Stimulated activated CD4-positive, alpha-beta T cell treated with anti-CD3 and anti-CD28 coated beads, Interleukin-2, amount 100 ng/mL, for 4 hours (primary cell): Measurements from ENCODE around the gene PREX1.

ENCODE experiments used
- DNase-seq: peaks from one replicate; pipeline ENCODE4 v3.0.0-alpha.2; 2020; ENCODE audit warnings: low read depth

Gene PREX1

DNA sequence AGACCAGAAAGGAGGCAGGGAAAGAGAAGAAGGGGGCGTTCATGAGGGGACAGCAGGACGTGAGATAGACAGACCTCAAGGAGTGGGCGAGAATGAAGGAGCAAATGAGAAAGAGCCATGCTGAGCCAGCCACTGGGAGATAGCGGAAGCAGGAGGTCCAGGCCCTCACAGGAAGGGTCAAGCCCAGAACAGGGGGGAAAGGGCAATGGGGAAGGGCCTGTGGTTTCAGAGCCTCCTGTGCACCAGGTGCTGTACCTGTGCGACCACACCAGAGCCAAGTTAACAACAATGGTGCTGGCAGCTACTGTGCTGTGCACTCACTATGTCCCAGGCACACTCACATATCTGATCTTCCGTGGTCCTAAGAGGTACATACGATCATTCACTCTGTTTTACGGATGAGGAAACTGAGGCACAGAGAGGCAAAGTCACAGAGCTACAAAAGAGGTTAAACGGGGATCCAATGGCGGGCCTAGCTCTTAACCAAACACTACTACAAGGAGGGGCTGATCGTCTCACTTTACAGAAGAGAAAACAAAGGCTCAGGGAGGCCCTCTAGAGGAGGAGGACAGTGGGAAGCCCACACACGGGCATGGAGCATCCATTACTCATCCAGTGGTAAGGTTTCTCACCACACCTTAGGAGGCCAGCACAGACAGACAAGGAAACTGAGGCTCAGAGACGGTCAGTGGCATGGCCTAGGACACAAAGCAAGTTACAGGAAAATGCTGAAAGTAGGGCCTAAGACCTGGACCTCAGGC is 129.1 kb downstream of the PREX1 start:
- DNase-seq: no peak

DNA sequence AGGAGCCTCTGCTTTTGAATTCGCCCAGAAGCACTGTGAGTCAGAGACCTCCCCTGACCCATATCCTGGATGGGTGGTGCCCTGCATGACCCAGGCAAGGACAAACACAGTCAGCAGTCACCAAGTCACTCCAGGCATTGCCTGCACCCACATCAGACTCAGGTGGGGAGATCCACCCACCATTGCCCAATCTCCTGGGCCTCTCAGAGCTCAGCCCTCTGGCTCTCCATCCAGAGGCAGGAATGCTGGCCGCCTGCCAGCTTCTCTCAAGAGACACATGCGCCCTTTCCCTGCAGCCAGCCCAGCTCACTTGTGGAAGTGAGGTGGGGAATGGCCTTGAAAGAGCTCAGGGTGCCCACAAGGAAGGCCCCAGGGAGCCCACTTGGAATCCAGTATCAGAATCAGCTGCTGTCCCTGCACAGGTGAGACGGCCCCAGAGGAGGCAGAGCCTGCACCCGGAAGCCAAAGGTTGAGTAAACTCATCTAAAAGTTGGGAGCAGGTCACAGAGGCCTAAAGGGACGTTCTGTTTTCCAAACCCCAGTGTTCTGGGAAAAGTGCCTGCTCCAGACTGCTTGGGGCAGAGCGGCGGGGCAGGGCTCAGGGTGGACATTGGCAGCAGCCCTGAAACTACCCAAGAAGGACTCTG is 129.8 kb downstream of the PREX1 start:
- DNase-seq: no peak

DNA sequence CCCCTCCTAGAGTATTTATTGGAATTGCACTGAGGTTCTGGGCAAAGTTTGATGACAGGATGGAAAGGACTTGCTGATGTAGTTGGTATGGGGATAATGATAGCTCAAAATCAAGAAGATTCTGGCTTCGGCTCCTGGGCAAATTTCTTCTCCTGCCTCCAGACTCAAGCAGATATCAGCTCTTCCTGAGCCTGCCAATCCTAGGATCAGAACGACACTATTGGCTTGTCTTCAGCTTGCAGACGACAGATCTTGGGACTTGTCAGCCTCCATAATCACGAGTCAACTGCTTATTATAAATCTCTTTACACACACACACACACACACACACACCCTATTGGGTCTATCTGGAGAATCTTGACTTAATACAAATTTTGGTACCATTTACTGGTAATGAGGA is 131.1 kb downstream of the PREX1 start:
- no peak for DNase-seq

DNA sequence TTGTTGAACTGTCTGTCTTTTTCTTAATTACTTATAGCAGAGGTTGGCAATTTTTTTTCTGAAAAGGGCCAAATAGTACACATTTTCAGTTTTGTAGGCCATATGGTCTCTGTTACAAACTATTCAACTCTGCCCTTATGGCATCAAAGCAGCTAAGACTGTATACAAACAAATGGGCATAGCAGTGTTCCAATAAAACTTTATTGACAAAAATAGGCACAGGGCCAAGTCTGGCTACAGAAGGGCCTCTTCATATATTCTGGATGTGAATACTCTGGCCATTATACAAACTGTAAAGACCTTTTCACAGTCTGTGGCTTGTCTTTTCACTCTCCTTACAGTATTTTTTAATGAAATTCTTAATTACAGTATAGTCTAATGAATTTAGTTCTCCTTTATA is 132.1 kb downstream of the PREX1 start:
- DNase-seq: no peak

DNA sequence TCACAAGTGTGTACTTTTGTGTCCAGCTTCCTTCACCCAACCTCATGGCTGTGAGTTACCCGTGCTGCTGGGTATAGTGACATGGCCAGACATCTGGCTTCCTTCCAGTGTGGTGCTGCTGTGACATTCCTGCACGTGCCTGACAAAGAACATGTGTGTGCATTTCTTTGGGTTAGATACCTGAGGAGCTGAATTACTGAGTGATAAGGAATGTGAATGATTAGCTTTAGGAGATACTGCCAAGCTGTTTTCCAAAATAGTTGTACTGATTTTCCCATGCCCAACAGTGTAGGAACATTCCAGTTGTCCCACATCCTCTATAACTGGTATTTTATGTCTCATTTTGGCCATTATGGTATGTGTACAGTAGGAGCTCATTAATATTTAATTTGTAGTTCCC is 132.5 kb downstream of the PREX1 start:
- DNase-seq: no peak

DNA sequence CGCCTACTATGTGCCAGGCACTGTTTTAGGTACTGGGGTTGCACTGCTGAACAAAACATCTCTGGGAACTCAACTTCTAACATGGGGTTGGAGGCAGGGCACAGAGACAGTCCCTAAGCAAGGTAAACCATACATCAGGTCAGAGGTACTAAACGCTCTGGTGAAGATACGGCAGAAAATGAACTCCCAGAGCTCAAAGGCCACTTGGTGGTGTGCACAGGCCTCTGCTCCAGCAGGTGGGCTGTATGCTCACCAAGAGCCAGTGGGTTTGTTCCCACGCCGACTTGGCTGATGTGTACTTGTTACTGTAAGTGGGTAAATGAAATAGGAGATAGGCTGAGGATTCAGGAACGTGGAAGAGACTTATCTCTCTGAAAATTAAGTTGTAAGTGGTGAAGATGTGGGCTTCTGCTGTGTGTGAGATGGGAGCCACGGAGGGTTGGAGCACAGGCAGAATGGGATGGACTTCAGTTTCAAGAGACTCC is 133.4 kb downstream of the PREX1 start:
- no peak for DNase-seq

DNA sequence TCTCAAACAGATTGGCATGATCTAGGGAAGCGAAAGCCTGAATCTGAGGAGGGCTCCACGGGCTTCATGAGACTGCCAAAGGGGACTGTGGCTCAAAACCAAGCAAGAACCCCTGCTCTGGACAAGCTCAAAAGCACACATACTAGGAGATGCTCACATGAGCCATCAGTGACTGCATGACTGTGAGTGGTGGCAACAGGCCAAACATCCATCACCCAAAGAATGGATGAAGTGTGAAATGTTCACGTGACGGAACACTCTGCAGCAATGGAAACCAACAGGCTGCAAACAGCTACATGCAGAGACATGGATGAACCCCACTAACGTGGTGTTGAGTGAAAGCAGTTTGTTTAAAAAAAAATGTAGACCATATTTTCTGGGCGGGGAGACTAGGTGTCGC is 136.3 kb downstream of the PREX1 start:
- DNase-seq: no peak

DNA sequence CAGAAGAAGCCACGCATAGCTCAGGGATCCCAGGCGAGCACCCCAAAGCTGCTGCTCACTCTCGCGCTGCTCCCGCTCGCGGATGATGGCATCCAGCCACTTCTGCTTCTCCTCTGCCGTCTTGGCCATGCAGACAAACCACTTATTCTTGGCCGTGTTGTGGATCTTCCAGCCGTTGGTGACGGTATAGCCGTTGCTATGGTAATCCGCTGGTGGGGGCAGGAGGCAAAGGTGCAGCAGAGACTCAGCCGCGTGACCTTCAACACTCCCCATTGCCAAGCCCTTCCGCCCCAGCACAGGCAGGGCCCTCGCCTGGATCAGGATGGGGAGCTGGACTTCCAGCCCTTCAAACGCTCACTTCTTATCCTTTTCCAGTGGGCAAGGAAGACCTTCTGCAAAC is 136.9 kb downstream of the PREX1 start:
- no peak for DNase-seq

DNA sequence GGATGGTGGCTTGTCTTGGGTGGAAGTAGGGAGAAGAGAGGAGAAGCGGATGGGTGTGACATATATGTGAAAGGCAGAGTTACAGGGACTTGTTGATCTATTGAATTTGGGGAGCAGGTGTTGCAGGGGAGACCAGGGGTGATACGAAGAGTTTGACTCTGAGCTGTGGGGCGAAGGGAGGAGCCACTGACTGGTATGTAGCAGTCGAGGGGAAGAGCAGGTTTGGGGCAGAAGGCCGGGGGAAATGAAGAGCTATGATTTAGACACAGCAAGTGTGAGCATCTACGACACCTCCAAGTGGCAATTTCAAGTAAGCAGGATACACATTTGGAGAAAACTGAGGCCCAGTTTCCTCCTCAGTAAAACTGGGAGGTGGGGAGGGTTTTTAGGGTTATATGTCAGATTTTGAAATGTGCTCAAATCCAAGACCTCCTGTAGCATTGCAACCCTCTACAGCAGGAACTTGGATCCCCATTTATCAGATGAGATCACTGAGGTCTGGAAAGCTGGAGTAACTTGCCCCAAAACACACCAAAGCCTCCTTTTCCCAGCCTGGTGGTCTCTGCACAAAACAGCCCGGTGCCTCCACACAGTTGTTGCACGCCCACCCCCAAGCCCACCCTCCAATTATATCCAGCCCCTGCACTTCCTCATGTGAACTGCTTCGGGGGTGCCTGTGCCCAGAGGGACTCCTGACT is 137.8 kb downstream of the PREX1 start:
- DNase-seq: no peak

DNA sequence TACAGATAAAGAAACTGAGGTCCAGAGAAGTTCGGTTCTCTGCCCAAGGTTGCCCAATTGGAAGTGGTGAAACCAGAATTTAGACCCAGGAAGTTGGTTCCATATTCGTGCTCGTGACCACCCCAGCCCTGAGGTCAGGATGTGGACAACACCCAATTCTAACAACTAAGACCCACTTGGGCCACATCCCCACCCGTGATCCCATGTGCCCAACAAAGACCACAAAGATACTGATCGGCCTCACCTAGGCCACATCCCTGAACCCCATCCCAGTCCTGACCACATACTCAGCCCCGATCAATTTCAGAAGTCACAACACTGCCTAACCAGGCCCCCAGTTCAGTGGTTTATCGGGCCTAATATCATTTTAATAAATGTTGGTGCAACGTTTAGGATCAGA is 138.4 kb downstream of the PREX1 start:
- DNase-seq: no peak

DNA sequence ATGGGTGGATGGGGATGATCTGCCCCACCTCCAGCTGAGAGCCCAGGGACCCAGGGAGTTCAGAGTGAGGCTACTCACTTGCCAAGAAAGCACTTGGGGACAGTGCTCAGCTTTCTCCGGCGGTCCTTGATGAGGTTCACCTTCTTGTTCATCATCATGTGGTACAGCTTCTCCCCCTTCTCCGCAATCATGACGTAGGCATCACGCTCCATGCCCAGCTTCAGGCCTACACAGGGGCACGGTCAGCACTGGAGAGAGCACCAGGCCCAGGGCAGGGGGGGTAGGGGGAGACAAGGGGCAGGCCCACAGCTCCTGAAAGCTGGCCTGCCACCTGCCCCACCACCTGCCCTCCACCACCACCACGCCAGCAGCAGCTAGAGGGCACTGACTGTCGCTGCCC is 139.2 kb downstream of the PREX1 start:
- DNase-seq: no peak

DNA sequence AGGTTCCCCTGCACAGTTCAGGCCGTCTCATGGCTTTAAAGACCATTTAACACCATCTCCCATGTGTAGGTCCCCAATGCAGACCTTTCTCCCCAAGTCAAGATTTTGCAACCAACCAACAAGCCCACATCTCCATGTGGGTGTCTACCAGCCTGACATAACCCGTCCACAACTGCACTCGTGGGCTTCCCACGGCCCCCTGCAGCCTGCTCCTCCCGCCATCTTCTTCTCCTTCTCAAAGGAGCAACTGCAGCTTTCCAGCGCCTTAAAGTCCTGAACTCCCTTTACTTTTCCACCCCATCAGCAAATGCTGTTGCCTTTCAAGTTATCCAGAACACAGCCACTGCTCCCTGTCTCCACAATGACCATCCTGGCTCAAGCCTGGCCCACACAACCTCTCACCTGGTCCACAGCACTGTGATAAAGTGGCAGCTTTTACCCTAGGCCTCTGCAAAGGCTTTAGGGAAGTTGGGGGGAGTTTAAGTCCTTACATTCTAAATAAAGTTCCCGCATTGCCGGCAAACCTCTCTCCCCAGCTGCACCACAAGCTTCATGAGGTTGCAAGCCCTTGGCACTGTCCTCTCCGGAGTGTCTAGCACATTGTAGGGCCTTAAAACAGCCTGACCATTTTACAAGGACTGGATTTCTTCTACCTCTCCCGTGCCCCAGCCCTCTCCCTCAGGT is 140.5 kb downstream of the PREX1 start:
- no peak for DNase-seq

DNA sequence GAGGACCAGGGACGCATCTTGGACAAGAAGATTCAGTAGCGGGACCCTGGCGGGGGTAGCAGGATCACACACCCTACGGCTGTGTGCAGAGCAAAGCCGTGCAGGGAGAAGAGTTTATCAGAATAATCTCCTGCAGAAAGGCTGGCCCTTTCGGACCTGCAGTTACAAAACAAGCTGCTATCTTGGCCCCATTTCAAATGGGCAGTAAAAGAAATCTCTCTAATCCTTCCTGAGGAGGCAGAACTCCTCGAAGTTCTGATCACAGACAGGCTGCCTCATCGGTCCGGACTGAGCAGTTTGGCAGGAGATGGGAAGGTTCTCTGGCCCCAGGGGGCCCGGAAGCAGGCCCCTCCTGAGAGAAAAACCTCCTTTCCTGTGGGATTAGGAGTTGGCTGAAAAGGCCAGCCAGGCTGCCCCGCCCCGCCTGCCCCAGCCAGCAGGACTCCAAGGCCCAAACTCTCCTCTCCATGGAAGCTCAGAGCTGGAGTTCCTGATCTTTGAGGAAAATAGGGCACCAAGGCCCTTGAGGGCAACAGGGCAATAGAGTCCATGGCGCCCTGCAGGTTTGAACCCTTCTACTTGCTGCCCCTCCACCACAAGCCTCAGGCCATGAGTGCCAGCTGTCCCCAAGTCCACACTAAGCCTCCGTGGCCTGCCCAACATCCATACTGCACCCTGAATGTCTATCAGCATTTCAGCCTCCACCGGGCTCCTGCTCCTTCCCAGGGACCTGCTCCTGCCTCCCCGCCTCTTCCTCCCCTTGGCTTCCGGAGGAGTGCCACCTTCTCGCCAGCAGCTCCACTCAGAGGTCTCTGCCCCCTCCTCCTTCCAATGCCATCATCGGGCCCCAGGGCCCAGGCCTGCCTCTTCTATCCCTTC is 141.3 kb downstream of the PREX1 start:
- DNase-seq: no peak

DNA sequence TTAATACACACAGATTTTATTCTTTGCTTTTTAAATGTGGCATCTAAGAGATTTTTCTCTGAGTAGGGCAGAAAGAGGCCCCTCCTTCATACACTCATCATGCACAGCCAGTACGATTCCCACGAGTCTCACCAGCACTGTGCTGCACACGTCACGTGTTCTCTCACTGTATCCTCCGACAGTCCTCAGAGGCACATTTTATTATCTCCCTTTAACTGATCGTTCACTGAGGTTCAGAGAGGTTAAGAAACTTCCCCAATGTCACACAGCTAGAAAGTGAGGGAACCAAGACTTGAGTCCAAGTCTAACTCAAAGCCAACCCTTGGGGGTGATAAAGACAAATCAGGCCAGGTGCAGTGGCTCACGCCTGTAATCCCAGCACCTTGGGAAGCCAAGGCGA is 142.5 kb downstream of the PREX1 start:
- no peak for DNase-seq

DNA sequence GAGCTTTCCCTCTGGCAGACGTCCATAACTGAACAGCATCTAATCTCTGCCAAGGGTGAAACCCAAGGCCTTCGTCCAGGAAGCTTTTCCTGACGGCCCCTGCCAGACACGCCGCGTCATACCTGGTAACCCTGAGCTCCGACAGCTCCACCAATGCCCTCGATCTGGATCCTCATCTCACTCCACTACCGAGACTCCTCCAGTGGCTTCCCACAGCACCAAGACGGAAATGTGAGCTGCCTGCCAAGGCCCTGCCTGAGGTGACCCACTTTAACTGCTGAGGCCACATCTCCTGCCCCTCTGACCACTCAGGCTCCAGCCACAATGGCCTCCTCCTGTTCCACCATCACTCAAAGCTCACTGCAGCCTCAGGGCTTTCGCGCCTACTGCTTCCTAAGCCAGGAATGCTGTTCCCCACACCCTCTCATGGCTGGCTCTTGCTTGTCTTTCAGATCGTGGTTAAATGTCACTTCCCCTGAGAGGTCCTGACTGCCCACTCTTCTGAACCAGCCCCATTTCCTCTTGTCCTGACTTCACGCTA is 143.2 kb downstream of the PREX1 start:
- no peak for DNase-seq

DNA sequence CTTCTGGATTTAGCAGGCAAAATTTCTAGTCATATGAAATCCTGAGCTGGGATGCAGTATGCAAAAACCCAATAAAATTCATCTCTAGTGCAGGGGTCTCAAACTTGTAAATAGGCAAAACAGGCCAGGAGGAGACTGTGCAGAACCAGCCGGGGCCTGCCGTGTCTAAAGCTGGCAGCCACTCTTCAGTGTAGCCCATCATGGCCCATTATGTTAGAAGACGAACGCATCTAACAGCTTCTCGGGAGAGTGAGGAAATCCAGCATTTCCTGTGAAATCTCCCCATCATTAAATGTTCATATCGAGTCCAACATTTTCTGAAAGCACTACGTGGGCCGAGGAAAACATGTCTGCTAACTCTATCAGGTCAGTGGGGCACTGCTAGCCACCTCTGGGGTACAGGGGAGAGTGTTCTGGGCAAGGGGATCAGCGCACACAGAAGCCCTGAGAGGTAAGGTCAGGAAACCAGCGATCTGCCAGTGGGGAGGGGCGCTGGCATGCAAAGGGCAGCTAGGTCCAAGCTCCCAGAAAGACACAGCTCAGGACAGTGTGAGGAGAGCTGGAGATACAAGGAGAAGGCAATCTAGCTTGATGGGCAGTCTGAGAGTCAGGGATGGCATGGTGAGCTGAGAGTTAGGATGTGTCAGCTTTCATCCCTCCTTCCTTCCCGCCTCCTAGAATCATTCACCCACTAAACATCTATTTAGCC is 144.2 kb downstream of the PREX1 start:
- DNase-seq: no peak

DNA sequence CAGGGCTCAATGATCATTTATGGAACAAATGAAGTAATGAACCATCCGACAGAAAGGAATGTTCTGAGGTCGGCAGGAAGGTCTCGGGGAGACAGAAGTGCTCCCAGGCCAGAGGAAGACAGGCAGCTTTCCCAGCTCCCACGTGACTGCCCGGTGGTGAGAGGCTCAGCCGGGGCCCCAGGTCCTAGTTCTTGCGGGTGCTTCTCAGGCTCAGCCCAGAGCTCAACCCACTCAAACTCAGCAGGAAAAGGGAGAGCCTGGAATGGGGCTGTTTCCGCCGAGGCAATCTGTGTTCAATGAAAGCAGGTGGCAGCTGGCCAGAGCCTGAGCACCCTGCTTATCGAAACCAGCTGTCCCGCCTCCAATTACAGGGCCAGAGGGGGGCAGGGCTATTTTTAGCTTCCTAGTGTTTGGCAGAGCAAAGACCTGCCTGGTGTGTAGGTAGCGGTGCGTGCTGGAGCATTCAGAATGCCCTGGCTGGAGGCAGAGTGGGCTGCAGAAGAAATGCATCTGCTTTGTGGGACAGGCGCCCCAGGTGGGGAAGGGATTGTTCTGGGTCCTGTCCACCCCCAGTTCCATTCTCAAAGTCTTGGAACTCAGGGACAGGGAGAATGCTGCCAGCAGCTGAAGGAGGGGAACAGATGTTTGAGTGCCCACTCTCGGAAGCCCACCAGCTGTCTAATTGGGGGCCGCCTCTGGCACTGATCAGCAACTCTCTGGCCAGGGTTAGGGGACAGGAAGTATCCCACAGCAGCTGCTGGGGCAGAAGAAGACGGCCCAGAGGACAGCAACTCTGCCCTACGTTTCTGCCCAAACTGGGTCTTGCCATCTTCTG is 145.1 kb downstream of the PREX1 start:
- DNase-seq: no peak

DNA sequence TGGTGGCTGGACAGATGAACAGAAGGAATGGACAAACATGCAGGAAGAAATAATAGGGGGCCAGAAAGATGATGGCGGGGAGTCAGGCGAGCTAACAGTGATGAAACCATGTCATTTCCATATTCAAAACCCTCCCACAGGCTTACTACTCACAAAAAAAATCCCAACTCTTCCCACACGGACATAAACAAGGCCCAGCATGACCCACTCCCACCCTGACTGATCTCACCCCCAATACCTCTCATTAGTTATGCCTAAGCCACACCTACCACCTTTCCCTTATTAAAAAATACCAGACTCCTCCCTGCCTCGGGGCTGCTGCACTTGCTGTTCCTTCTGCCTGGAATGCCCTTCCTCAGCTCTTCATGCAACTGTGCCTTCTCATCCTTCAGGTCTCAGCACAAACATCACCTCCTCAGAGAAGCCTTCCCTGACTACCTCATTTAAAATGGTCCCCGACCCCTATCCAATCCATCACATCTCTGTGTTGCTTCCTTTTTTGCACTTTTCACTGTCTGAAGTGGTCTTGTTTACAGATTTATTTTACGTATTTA is 145.8 kb downstream of the PREX1 start:
- no peak for DNase-seq

DNA sequence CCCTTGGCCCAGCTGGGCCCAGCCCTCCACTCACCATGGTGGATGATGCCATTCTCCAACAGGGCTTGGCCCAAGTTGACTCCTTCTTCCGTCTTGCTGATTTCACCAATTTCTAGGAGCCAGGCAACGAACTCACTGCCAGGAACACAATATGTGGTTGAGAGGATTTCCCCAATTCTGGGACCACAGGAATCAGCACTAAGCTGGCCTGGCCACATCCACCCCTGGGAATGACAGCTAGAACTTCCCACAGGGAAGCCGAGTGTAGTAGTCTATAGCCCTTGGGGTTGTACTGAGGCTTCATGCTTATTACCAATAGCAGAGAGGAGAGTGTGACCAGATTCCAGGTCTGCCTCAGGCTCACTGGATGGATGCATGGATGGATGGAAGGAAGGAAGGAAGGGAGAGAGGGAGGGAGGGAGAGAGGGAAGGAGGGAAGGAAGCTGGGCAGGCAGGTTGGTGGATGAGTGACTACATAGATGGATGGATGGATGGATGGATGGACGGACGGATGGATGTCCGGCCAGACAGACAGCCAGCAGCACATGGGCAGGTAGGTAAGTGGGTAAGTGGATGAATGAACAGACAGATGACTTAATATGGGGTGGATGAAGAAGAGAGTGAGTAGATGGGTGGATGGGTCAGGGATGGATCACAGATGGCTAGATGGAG is 146.5 kb downstream of the PREX1 start:
- DNase-seq: no peak
